Suprapubic skin (tissue), 4 donors: Measurements from ENCODE around the gene ZNF611.
"Not testable (repeated sequence)": the region's sequence is repeated elsewhere in the genome, so short reads cannot be mapped to it uniquely, and the experiment has no call there.

Experiments used
- CTCF ChIP-seq, 2 donors: fragments of 200-600 bp in 1 of 2; fragments of 450-650 bp in 1 of 2; sonication (generic) in 1 of 2; IDR thresholded peaks; one replicate each; pipeline ENCODE4 v1.5.1; 2016 to 2019; ENCODE audit warnings: antibody characterized with exemption in 2 of 2, mild to moderate bottlenecking in 1 of 2, moderate library complexity in 1 of 2
- POLR2A ChIP-seq, 2 donors: fragments of 450-650 bp; IDR thresholded peaks; one replicate each; pipeline ENCODE4 v1.6.1; 2017; ENCODE audit warnings: antibody characterized with exemption in 2 of 2, mild to moderate bottlenecking in 2 of 2, moderate library complexity in 2 of 2
- POLR2AphosphoS5 ChIP-seq, 3 donors: sonication (generic); formaldehyde crosslinking; IDR thresholded peaks; one replicate each; pipeline ENCODE4 v1.6.1; 2017; ENCODE audit warnings: antibody characterized with exemption in 3 of 3

GRCh38 chr19:52675239-52675638 is 59.6 kb downstream of the ZNF611 start:
- TF ChIP-seq POLR2A, CTCF, POLR2AphosphoS5 (IDR thresholded peaks at IDR 0.05): not testable (repeated sequence)
